NOMO-1 treated with DMSO at 0.1 percent for 48 hours (cell line): ENCODE results near the gene CALML3.

Source experiments
- DNase-seq: peaks from one replicate; lab custom pipeline; 2025; ENCODE audit not compliant: unreplicated experiment; lab: John Stamatoyannopoulos, UW

CALML3 gene

DNA sequence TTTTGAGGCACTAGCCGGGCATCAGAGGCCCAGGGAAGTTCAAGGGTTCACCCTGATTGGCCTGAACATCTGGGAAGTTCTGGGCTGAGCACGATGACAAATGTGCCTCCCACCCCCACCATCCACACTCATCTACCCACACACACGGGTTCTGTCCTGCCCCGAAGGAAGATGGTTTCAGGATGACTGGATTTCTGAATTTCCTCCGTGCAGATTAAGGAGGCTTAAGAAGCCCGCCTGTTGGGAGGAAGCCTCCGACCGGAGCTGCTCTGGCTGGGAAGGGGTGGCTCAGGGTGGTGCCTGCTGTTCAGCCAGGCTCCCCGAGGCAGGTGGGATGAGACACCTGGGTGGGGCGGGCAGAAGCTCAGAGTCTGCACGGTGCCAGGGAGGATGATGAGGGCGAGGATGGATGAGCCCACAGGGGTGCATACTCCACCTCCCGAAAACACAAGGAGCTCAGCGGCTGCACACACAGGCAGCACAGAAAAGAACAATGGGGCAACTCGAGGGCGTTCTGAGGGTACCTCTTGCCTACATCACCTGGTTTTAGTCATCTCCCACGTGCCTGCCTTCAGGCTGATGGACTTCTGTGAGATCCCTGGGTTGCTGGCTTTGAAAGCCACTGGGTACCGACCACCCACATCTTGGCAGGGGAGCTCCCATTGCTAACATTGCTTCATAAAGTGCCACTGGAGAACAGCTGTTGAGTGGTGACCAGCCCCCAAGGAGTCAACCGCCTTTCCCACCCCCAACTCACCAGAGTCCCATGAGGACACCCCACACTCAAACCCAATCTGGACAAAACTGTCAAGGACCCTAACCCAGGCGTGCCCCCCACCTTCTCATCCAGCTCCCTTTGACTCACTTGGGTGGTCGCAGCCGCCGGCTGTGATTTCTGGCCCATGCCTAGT is 41.2 kb downstream of the CALML3 start:
- no peak for DNase-seq

- no peak for DNase-seq
Observed at GRCh38 chr10:5566614-5567013, 41.9 kb downstream of the CALML3 start.

GRCh38 chr10:5567477-5567876 is 42.7 kb downstream of the CALML3 start:
- no peak for DNase-seq

GRCh38 chr10:5568984-5569383 is 44.2 kb downstream of the CALML3 start:
- no peak for DNase-seq

- DNase-seq, result no peak
Observed at GRCh38 chr10:5569568-5569967, 44.8 kb downstream of the CALML3 start.

GRCh38 chr10:5570007-5570655 is 45.4 kb downstream of the CALML3 start:
- DNase-seq, result no peak

GRCh38 chr10:5570979-5571810 is 46.4 kb downstream of the CALML3 start:
- no peak for DNase-seq

DNA sequence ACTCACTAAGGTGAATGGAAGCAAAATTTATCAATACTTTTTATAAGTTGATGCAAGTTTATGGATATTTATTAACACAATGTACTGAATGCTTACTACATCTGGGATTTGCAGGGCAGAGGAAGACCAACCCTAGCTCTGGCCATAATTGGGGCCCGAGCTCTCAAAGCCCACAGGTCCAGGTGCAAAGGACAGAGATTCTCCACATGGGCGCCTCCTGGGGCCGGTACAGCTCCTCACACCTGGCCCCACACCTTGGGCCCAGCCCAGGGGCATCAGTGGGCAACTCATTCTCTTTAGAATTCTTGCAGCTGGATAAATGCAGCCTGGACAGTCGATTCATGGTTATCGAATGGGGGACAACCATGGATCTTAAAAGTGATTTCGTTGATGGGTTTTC is 47.1 kb downstream of the CALML3 start:
- DNase-seq, result no peak

DNA sequence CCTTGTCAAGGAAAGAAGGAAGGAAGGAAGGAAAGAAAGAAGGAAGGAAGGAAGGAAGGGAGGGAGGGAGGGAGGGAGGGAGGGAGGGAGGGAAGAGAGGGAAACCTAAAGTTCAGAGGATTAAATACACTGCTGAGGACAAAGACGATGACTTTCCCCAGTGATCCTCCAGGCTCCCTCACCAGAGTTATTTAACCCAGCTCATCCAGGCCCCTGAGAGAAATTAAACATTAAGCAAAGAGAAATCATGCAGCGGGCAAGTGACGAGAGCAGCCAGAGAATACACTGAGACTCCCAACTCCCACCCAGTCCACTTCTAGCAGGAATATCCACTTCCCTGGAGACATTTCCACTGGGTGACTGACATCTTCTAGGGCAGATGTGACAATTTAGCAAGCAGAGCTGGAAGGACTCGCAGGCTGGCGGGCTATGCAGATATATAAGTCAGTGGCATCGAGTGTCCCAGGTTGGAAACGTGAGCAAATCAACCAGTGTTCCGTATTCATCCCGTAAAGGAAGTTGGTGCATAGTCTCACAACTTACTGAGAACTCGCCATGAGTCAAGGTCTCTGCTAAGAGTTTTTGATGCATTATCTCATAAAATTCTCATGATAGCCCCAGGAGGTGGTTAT is 48.7 kb downstream of the CALML3 start:
- no peak for DNase-seq

GRCh38 chr10:5573968-5574641 is 49.3 kb downstream of the CALML3 start:
- DNase-seq, result no peak

GRCh38 chr10:5574642-5575131 is 49.9 kb downstream of the CALML3 start:
- DNase-seq, result no peak

DNA sequence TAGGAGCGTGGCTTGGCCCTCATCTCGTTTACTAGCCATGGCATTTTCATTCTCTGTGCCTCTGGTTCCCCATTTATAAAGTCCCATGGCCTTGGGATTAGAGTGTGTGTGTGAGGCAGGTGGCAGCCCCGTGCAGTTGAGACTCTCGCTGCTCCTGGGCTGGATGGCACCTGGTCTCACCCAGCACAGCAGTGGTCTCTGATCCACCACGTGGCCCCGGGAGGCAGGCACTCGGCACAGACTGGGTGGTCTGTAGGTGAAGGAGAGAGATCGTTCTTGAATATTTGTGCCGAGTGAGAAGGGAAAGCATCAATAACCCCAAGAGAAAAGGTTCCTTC is 50.4 kb downstream of the CALML3 start:
- DNase-seq, result no peak

DNA sequence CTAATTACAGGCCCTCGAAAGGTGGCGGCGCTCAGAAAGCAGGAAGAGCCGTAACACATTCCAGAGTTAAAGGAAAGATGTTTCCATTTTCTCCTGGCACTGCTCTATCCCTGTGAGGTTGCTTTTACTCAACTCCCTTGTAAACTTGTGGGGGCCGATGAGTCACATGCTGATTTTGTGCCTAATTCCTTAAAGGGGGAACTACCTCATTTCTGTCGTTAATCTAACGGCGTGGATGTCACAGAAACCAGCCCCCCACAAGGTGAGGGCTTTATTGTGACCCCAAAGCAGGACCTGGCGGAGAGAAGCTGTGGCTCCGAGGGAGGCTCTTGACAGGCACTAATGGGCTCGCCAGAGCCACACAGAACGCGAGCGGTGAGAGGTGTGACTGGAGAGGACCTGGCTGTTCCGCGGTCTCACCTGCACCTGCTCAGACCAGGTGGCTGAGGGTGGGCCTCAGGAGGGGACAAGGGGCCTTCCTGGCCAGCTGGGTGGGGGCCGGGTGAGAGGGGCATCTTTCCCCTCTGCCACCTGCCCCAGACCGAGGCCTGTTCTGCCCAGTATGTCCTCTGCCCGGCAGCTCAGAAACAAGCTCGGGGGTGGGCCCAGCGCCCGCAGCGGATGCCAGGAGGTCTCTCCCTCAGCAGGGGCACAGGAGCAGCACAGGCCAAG is 50.9 kb downstream of the CALML3 start:
- DNase-seq, result no peak

DNA sequence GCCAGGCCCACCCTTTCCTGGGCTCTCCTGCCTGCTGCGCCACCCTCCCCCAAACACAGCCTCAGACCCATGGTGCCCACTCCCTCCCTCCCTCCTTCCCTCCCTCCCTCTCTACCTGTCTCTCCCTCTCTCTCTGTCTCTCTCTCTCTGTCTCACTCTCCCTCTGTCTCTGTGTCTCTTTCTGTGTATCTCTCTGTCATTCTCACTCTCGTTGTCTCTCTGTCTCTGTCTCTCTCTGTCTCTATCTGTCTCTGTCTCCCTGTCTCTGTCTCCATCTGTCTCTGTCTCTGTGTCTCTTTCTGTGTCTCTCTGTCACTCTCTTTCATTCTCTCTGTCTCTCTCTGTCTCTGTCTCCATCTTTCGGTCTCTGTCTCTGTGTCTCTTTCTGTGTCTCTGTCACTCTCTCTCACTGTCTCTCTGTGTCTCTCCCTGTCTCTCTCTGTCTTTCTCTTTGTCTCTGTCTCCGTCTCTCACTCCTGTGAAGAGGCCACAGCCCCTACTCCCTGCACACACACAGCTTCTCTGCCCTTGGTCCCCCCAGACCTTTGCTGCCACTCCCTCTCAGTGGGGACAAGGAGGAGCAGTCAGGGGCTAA is 51.5 kb downstream of the CALML3 start:
- DNase-seq, result no peak
